ENCODE data around the gene OR6K2.
A peak's percentile ranks its signal among the peaks of the same experiment; 100 is the strongest.
"Not testable (repeated sequence)": the region's sequence is repeated elsewhere in the genome, so short reads cannot be mapped to it uniquely, and the experiment has no call there.

The OR6K2 gene, protein sequence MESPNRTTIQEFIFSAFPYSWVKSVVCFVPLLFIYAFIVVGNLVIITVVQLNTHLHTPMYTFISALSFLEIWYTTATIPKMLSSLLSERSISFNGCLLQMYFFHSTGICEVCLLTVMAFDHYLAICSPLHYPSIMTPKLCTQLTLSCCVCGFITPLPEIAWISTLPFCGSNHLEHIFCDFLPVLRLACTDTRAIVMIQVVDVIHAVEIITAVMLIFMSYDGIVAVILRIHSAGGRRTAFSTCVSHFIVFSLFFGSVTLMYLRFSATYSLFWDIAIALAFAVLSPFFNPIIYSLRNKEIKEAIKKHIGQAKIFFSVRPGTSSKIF

GRCh38 chr1:158700552-158700951, at the start of gene OR6K2:
Gene OR6K2 (minus strand): TSS chr1:158700652. CDS start chr1:158700652, 0 bp downstream.
- DNase-seq (ENCODE audit: low read depth): no peak

- no peak for DNase-seq (ENCODE audit: low read depth)
These were observed 35.4 kb upstream of the OR6K2 start for GRCh38 chr1:158735848-158736247.

DNA sequence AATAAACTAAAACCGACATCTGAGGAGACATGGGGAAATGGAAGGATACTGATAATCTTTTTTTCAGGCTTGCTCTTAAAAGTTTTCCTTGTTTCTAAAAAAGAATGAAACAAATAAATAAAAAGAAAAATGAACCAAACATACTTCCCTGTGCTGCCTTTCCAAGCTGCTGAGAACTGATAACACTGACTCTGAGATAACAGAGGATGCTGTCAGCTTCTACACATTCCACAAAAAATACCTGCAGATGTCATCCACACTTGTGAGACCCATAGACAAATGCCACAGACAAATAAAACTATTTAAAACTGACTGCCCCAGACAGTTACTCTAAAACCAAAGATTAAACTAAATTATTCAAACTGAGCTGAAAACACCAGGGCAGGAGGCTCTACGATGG, 32.1 kb upstream of the OR6K2 start:
- no peak for DNase-seq (ENCODE audit: low read depth)

DNA sequence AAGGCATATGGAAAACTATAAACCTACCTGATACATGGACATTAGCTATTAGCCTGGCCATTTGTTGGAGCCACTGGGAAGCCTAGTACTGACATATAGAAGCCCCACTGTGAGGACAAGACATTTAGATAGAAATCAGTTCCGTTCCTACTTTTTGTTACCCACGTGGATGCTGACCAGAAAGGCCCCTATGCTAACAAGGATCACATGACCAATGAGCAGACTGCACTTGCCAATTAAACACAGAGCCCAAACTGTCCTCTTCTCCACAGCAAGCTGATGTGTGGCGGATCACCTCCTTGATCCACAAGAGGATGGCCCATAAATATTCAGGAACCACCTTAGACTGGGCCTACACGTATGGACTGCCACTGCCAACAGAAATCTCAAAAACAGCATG, 31.3 kb upstream of the OR6K2 start:
- DNase-seq (ENCODE audit: low read depth): no peak

DNA sequence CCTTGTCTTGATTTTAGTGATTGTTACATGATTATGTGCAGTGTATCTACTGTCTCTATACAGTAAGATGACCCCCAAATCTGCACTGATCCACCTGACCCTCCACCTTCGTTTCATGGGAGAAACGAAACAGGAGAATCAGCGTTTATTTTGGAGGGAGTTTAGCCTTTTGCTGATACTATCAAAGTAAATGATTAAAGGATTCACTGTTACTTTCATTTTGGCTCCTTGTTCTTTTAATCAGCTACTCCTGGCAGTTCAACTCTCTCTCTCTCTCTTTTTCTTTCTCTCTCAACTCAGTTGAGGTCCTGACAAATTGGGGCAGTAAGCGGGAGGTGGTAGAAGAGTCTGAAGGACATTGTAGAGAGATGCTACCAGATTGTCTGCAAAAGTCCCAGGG, 30.0 kb upstream of the OR6K2 start:
- no peak for DNase-seq (ENCODE audit: low read depth)

DNA sequence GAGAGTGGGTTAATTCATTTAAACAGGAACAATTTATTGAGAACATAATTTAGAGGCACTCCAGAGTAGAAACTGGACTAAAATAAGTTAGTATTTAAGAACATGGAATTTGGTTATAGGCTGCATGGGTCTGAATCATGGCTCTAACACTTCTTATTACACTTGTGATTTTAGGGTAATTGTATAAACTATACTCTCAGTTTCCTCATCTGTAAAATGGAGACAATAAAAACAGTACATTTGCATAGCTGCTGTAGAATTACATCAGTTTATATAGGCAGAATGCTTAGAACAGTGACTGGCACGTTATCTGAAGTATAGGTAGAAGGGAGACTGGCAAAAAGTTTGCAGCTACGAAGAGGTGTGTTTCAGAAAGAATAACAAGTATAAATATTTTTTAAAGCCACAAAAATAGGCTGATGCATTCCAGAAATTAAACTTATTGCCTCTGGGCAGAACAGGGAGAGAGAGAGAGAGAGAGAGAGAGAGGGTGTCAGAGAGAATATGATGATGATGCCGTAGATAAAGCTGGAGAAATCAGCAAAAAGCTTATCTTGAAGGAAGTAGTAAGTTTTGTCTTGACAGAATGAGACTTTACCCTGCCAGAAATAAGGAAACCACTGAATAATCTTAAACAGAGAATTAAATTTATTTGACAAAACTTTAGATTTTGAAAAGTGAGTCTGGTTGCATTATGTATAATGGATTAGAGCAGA, 28.2 kb upstream of the OR6K2 start:
- DNase-seq (ENCODE audit: low read depth): no peak

GRCh38 chr1:158724442-158724841, 24.0 kb upstream of the OR6K2 start:
- DNase-seq (ENCODE audit: low read depth): no peak

DNA sequence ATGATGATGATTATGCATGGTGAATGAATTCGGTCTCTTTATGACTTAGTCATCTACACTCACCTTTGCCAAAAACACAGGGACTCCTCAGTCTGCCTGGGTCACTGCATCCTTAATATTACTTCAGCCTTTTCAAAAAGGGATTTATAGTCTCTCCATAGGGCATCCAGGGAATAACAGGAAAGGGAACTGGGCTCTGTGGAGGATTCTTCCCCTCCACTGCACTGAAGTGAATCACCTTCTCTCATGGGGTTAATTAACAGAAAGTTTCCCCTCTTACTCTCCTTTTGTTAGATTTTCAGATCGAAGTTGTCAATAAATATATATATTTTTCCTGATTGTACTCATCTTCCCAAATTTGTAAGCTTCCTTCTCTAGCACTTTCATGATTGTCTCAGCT, 20.2 kb upstream of the OR6K2 start, which contains the start of gene OR6K3:
OR6K3 (minus strand) TSS at position 101 of the 400 bp plus-strand sequence. CDS start 2,605 bp downstream, outside the sequence.
- no peak for DNase-seq (ENCODE audit: low read depth)

DNA sequence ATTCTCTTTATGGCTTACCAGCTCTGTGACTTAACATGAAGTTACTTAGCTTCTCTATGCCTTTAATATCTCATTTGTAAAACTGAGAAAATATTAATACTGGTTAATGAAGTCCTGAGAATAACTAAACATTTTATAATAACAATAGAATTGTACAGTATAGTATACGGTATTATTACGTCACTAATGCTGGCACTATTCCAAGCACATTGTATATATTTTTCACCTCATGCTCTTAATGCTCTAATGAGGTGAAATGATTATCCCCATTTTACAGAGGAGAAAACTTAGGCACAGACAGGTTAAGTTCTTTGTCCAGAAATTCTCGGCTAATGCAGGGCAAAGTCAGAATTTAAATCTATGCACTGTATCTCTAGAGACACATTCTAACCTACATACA, 19.2 kb upstream of the OR6K2 start:
- no peak for DNase-seq (ENCODE audit: low read depth)

GRCh38 chr1:158717344-158717743, 16.9 kb upstream of the OR6K2 start:
- no peak for DNase-seq (ENCODE audit: low read depth)

DNA sequence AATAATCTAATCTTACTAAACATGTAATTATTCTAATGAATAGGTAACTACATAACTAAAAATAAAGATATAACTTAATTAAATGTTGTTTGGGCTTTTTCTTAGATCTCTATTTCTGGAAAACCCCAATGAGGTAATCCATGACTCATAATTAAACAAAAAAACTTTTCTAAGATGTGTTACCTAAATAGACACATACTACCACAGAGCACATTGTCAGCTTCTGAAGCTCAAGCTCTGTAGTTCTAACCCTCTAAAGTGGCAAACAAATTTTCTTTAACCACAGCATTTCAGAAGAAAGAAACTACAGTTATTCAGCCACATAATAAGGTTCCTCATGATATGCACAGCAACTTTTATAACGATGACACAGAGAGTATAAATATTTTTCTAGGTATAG, 15.9 kb upstream of the OR6K2 start:
- no peak for DNase-seq (ENCODE audit: low read depth)

DNA sequence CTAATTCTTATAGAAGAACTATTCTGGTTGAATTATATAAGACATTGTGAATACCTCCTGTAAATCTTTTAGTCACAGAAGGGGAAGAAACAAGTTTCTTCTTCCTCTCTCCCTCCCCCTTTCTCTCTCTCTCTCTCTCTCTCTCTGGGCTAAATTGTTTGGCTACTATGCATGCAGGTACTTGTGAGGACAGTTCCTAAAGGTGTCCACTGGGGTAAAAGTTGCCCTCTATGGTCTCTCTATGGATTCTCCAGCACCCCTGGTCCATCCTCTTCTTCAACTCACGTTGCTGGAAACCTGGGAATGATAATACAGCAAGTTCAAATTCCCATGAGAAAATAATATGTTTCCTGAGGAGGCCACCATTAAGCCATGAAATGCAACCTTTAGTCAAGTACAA, 14.3 kb upstream of the OR6K2 start:
- DNase-seq (ENCODE audit: low read depth): no peak

DNA sequence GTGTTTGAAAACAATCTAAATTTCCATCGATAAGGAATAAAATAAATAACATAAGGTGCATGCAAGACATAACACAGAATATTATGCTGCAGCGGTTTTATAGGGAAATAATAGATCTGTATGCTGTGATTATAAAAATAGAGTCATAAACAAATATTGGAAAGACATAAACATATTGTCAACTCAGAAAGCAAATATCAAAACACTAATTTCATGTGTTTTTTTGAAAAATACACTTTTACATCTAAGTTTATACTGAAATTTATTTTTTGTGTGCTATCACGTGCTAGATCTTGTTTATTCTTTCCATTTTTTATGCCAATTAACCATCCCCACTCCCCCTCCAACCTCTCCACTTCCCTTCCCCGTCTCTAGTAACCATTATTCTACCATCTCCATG, 10.6 kb upstream of the OR6K2 start:
- DNase-seq (ENCODE audit: low read depth): no peak

DNA sequence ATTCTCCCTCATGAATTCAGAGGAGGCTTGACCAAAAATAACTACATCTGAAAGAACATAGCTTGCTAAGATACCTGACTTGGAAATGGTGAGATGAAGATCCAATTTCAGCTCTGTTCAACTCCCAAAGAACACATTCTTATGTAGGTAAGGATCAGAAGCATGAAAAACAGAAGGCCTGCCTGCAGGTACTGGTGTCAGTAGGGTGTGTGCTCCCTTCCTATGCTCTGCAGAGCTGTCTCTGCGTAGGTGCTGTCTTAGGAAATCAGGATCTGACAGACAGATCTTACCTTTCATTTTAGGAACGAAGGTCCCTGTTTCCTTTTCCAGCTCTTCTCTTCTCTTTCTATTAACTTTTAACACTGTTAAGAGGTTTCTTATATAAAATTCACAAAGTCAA, 5.6 kb upstream of the OR6K2 start:
- no peak for DNase-seq (ENCODE audit: low read depth)

DNA sequence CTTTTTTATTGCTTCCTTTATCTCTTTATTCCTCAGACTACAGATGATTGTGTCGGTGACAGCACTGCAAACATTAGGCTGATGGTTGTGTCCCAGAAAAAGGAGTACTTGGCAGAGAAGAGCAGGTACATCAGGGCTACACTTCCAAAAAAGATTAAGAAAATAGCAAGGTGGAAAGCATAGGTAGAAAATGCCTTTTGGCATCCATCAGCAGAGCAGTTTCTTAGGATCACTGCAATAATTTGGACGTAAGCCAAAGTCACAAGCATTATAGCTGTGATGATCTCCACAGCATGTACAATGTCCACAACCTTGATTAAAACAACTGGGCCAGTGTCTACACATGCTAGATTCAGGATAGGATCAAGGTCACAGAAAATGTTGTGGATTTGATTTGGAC, 5.9 kb downstream of the OR6K2 start:
- DNase-seq (ENCODE audit: low read depth): no peak

DNA sequence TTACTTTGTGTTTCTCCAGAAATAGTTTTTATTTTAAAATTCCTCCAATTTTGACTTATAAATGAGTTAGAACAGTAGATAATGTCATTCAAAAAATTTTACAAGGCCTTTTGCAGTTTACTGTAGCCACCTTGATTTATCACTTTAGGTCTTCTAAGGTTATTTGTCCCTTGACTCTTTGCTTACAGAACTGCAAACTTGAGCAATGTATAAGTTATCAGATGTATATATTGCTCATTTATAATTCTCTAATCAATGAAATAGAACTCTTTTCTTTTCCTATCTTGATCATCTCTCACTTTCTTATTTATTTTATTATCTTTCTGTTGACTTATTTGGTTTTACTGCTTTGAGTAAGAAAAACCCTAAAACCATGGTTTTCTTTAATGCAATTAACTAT, 8.1 kb downstream of the OR6K2 start:
- no peak for DNase-seq (ENCODE audit: low read depth)

- no peak for DNase-seq (ENCODE audit: low read depth)
These were observed 8.5 kb downstream of the OR6K2 start for GRCh38 chr1:158691907-158692306.

DNA sequence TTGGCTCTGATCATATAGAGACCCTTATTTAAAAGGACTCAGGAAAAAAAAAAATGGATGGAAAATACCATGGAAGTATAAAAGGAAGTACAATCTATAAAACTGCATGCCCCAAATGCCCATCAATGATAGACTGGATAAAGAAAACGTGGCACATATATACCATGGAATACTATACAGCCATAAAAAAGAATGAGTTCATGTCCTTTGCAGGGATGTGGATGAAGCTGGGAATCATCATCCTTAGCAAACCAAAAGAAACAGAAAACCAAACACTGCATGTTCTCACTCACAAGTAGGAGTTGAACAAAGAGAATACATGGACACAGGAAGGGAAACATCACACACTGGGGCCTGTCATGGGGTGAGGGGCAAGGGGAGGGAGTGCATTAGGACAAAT, 9.3 kb downstream of the OR6K2 start:
- not testable (repeated sequence) for DNase-seq (ENCODE audit: low read depth)

DNA sequence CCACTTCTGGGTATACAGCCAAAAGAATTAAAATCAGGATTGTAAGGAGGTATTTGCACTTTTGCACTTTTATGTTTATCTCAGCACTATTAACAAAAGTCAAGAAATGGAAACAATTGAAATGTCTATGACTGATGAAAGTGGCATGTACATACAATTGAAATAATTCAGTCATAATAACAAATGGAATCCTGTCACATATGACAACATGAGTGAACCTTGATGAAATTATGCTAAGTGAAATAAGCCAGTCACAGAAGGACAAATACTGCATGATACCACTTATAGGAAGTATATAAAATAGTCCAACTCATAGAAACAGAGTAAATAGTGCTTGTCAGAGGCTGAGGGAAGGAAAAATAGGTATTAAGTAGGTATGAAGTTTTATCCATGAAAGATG, 10.6 kb downstream of the OR6K2 start:
- no peak for DNase-seq (ENCODE audit: low read depth)

DNA sequence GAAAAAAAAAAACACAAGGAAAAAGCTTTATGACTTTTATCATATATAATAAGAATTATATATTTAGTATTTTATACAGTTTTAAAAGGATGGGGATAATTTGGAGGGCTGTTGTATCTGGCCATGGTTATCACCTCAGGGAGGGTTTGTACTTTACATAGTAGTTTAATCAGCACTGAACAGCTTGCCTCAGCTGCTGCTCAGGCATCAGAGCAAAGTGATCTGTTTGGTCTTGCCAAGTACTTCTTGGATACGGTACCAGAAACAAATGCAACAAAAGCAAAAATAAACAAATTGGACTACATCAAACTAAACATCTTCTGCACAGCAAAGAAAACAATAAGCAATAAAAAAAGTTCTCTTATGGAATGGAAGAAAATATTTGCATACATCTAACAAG, 11.3 kb downstream of the OR6K2 start:
- DNase-seq (ENCODE audit: low read depth): no peak

GRCh38 chr1:158688343-158688742, 12.1 kb downstream of the OR6K2 start:
- not testable (repeated sequence) for DNase-seq (ENCODE audit: low read depth)

- no peak for DNase-seq (ENCODE audit: low read depth)
These were observed 13.4 kb downstream of the OR6K2 start for GRCh38 chr1:158687037-158687436.

DNA sequence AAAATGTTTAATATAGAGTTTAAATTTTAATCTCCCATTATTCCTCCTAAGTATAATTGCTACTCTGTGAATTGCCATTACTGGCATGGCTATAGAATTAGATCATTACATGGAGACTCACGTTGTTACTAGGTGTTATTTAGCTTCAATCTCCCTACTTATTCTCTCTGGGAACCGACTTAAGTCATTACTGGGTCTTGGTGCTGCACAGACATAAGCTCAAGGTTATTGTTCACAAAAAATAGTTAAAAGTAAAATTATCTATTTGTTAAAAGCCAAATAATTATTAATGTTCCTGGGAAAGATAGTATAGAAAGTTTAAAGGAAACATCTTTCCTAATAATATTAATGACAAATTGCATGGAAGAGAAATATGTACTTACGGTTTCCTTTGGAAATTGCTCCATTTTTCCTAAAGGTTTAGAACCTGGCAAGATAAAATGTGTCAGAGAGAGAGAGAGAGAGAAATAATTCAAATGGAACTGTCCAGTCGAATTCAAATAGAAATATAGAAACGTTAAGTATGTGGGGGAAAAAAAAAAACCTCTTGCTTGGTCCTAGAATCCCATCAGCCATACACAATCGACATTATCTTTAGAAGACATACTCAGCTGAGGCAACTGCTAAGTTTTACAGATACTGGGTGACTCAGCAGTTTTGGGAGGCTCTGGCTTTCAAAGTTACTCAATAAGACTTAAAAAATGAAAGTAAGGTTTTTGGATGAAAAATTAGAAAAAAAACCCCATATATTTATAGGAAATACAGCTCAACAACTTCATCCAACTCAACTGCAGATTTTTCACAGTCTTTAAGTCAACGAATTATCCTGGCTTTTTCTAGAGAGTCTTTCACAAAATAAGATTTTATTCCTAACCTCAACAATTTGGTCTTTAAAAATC, 14.1 kb downstream of the OR6K2 start, which contains the start of gene SPTA1:
SPTA1 (minus strand) TSS at position 605 of the 899 bp plus-strand sequence; CDS start at position 407, 198 bp downstream.
- DNase-seq (ENCODE audit: low read depth): peak; percentile 3
